ENCODE data around the gene OPN3.

- TF ChIP-seq REST (IDR thresholded peaks at IDR 0.05), result no peak
- TF ChIP-seq TAF1 (conservative IDR thresholded peaks at IDR 0.05), result no peak
- TF ChIP-seq ATF3 (IDR thresholded peaks at IDR 0.05), result no peak
- no peak for TF ChIP-seq CTCF (IDR thresholded peaks at IDR 0.05; ENCODE audit: low read depth, low read length, missing input control)
- TF ChIP-seq MAX (IDR thresholded peaks at IDR 0.05), result no peak
- TF ChIP-seq GABPA (IDR thresholded peaks at IDR 0.05 in 1 of 2, conservative IDR thresholded peaks at IDR 0.05 in 1 of 2), result no peak
- peak in 1 of 2 donors; percentile 2 for TF ChIP-seq RAD21 (IDR thresholded peaks at IDR 0.05)
- no peak for TF ChIP-seq SP1 (IDR thresholded peaks at IDR 0.05)
Observed at GRCh38 chr1:241560849-241561187, 79.4 kb downstream of the OPN3 start.
